ENCODE data around the gene STK11.

- TF ChIP-seq, protein P1, sequence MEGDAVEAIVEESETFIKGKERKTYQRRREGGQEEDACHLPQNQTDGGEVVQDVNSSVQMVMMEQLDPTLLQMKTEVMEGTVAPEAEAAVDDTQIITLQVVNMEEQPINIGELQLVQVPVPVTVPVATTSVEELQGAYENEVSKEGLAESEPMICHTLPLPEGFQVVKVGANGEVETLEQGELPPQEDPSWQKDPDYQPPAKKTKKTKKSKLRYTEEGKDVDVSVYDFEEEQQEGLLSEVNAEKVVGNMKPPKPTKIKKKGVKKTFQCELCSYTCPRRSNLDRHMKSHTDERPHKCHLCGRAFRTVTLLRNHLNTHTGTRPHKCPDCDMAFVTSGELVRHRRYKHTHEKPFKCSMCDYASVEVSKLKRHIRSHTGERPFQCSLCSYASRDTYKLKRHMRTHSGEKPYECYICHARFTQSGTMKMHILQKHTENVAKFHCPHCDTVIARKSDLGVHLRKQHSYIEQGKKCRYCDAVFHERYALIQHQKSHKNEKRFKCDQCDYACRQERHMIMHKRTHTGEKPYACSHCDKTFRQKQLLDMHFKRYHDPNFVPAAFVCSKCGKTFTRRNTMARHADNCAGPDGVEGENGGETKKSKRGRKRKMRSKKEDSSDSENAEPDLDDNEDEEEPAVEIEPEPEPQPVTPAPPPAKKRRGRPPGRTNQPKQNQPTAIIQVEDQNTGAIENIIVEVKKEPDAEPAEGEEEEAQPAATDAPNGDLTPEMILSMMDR (IDR thresholded peaks at IDR 0.05) = no peak
- TF ChIP-seq POLR2A (IDR thresholded peaks at IDR 0.05) = no peak
Observed at GRCh38 chr19:1258707-1259205, 53.2 kb downstream of the STK11 start.

All from testis (tissue), 2 donors.